ENCODE data around the gene CREBL2.

- TF ChIP-seq RAD51 (IDR thresholded peaks at IDR 0.05), result no peak
- TF ChIP-seq, protein P1, sequence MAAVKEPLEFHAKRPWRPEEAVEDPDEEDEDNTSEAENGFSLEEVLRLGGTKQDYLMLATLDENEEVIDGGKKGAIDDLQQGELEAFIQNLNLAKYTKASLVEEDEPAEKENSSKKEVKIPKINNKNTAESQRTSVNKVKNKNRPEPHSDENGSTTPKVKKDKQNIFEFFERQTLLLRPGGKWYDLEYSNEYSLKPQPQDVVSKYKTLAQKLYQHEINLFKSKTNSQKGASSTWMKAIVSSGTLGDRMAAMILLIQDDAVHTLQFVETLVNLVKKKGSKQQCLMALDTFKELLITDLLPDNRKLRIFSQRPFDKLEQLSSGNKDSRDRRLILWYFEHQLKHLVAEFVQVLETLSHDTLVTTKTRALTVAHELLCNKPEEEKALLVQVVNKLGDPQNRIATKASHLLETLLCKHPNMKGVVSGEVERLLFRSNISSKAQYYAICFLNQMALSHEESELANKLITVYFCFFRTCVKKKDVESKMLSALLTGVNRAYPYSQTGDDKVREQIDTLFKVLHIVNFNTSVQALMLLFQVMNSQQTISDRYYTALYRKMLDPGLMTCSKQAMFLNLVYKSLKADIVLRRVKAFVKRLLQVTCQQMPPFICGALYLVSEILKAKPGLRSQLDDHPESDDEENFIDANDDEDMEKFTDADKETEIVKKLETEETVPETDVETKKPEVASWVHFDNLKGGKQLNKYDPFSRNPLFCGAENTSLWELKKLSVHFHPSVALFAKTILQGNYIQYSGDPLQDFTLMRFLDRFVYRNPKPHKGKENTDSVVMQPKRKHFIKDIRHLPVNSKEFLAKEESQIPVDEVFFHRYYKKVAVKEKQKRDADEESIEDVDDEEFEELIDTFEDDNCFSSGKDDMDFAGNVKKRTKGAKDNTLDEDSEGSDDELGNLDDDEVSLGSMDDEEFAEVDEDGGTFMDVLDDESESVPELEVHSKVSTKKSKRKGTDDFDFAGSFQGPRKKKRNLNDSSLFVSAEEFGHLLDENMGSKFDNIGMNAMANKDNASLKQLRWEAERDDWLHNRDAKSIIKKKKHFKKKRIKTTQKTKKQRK (IDR thresholded peaks at IDR 0.05; ENCODE audit: low read depth, low read length), result no peak
- TF ChIP-seq TCF12 (IDR thresholded peaks at IDR 0.05; ENCODE audit: low read depth, low read length), result no peak
- TF ChIP-seq SKIL (IDR thresholded peaks at IDR 0.05; ENCODE audit: low read depth, poor library complexity, severe bottlenecking), result no peak
These were observed 10.7 kb downstream of the CREBL2 start for GRCh38 chr12:12622418-12622817.

Data from GM12878 (cell line).